ENCODE results near the gene LRRC28.
A peak's percentile ranks its signal among the peaks of the same experiment; 100 is the strongest.

LRRC28 gene

DNA sequence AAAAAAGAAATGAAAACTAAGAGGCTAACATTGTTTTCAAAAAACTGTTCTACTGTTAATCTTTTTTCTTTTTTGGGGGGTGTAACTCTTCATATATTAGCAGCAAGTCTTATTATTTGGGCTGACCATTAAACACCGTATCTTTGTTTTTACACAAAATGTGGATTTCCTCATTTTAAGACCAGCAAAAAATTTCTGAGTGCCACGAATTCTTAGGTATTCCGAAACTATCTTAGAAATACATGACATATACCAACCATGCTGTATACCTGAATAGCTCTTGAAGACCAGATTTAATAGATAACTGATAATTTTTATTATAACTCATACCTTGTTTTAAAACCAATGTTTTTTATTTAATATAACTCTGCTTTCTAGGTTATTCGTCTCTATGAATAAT is 1.3 kb upstream of the LRRC28 start:
- DNase-seq, result no peak

DNA sequence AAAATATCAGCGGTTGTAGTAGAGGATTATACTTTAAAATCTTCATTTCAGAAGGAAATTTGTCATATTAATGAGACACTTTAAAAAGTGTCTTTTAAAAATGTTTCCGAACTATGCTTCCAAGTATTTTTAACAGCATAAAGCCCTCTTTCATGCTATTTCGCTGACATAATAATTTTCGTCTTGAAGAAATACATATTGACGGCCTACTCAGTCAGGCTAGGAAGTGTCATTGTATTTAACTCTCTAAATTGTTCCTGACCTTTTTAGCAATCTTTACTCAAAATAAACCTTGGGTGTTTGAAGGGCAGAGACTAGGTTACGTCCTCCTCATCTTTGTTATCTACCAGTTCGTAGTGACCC is 806 bp upstream of the LRRC28 start:
- DNase-seq, result no peak

- DNase-seq, result no peak
Observed at GRCh38 chr15:99252326-99252725, 1.0 kb downstream of the LRRC28 start.

- peak; percentile 56 for DNase-seq
Observed at GRCh38 chr15:99253381-99254090, 2.3 kb downstream of the LRRC28 start.

DNA sequence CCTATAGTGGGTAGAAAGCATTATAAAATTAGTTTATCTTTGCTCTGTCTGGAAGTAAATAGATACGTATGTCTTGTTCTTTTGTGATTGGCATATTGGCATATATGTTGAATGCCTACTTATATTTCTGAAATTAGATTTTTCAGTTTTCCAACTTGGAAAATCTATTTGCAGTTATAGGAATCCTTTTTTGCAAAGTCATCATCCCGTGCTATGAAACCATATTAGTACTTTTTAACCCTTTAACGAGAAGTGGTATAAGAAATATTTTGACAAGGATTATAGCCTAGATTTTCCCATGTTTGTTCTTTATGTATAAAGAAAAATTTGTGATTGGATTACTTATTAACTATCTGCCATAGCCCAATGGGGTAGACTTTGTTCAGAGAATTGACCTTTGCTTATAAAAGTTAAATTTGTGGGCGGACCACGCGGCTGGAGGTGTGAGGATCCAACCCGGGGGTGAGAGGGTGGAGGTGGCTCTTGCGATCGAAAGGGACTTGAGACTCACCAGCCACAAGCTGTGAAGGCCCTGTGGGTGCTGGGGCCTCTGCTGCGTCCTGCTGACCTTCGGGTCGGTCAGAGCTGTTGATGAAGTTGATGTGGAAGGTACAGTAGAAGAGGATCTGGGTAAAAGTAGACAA is 5.9 kb downstream of the LRRC28 start:
- no peak for DNase-seq

- DNase-seq, result no peak
Observed at GRCh38 chr15:99264125-99264524, 12.8 kb downstream of the LRRC28 start.

DNA sequence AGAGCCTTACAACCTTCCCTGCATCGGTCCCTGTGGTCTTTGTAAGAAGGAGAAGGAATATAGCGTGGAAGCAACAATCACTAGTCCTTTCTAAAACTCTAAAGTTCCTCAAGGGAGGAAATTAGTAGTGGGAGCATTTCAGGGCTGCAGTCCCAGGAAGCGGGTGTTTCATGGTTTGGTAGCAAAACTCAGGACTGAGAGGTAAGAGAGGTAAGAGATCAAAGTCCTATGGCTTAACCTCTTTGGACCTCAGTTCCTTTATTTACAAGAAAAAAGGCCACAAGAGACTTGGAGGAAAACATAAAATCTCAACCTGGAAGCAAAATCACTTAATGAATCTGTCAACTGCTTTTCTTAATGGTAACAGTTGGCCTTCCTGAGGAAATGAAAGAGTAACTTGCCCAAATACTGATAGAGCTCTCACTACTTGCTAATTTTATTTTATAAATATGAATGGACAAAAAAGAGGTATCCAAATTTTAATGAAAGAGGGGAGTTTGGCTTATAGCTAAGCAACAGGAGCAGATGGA is 14.3 kb downstream of the LRRC28 start:
- DNase-seq, result no peak

GRCh38 chr15:99267957-99268356 is 16.7 kb downstream of the LRRC28 start:
- DNase-seq, result no peak

- DNase-seq, result no peak
Observed at GRCh38 chr15:99268431-99268830, 17.1 kb downstream of the LRRC28 start.

- no peak for DNase-seq
Observed at GRCh38 chr15:99273801-99274200, 22.5 kb downstream of the LRRC28 start.

GRCh38 chr15:99275061-99275460 is 23.8 kb downstream of the LRRC28 start:
- DNase-seq, result no peak

GRCh38 chr15:99275525-99276128 is 24.3 kb downstream of the LRRC28 start:
- no peak for DNase-seq

GRCh38 chr15:99279290-99279689 is 28.0 kb downstream of the LRRC28 start:
- DNase-seq, result no peak

DNA sequence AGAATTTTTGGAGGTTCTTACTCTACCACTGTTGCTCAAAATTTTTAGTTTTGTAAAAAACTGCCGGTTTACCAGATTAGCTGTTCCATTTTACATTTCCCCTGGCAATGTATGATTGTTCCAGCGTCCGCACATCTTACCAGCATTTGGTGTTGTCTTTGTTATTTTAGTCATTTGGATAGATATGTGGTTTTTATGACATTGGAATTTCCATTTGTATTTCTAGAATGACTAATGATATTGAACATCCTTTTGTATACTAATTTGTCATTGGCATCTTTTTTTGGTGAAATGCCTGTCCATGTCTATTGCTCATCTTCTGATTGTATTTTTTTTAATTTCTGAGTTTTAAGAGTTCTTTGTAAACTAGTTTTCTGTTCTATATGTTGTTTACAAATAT is 28.5 kb downstream of the LRRC28 start:
- peak; percentile 38 for DNase-seq

- no peak for DNase-seq
Observed at GRCh38 chr15:99282121-99282520, 30.8 kb downstream of the LRRC28 start.

GRCh38 chr15:99282586-99282985 is 31.3 kb downstream of the LRRC28 start:
- no peak for DNase-seq

GRCh38 chr15:99283717-99284116 is 32.4 kb downstream of the LRRC28 start:
- DNase-seq, result no peak

DNA sequence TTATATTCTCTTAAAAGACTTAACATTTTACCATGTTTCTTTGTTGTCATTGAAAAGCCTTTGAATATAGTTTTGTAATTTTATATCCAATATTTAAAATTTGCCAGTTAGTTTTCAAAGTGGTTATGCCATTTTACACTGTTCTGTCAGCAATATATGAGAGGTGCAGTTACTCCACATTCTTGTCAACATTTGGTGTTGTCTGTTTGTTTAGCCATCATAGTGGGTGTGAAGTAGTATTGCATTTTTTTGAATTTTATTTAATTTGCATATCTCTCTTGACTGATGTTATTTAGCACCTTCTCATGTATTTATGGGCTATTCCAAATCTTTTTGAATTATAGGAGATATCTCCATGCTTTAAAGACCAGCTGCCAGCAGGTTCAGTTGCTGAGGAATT is 40.4 kb downstream of the LRRC28 start:
- no peak for DNase-seq

GRCh38 chr15:99295840-99296239 is 44.6 kb downstream of the LRRC28 start:
- DNase-seq, result no peak

- DNase-seq, result no peak
Observed at GRCh38 chr15:99296386-99296785, 45.1 kb downstream of the LRRC28 start.

GRCh38 chr15:99303907-99304306 is 52.6 kb downstream of the LRRC28 start:
- no peak for DNase-seq

DNA sequence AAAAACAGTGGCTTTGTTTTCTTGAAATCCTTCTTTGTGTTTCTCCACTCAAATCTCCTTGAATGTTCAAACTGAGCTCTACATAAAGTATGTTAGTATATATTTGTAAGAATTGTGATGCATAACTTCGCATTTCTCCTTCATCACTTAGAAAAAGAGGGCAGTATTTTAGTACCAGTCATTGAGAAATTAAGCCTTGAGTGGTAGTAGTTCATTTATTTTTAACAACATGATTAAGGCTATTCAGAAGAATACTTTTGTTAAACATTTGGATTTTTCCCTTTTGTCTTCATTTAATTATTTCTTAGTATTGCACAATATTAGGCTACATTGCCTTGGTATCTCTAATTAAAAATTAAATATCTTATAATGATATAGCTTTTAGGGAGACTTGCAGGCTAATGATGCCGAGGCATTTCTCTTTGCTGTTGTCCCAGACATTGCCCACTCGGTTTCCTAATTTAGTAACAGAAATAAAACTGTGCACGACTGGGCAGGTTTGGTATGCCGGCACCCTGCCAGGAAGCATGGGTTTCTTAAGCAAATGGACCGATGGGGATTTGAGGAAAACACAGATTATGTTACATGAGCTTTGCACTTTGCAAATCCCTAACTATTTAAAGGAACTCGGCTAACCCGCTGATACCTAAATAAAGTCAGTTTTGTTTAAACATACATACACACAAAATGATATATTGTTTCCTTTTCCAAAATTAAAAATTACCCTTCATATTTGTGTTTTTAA is 54.7 kb downstream of the LRRC28 start:
- no peak for DNase-seq

DNA sequence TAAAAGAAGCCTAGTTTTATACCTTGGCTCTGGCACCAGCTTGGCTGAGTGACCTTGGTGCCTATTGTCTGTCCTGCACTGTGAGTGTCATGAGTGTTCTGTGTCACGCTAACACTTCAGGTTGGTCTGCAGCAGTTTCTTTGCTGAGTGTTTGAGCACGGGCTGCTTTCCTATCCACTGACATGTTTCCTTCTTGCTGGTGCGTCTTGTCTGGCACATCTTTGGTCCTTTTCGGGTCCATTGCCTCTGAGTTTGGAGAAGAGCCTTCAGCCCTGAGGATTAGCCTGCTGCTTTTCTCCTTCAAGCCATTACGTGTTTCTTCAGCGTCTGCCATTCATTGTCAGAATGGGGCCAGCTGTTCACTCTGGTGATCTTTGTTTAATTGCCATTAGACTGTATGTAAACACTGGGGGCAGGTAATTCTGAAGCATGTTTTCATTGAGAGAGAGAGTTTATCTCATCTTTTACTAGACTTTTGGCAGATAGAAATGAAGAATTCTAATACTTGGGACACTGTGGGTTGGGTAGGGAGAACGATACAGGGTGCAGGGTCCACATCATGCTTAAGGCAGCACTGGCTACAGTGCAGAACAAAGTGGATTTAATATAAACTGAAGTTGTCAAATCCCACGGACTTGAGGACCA is 55.5 kb downstream of the LRRC28 start:
- DNase-seq, result no peak

All from activated CD4-positive, alpha-beta T cell treated with anti-CD3 and anti-CD28 coated beads for 48 hours (primary cell).